NCI-H2227 treated with DMSO at 0.1 percent for 48 hours (cell line): ENCODE results near the gene ALAS1.
"Not testable (repeated sequence)": the region's sequence is repeated elsewhere in the genome, so short reads cannot be mapped to it uniquely, and the experiment has no call there.

ENCODE experiments used
- DNase-seq: peaks from one replicate; lab custom pipeline; 2025; lab: John Stamatoyannopoulos, UW

Gene ALAS1

DNA sequence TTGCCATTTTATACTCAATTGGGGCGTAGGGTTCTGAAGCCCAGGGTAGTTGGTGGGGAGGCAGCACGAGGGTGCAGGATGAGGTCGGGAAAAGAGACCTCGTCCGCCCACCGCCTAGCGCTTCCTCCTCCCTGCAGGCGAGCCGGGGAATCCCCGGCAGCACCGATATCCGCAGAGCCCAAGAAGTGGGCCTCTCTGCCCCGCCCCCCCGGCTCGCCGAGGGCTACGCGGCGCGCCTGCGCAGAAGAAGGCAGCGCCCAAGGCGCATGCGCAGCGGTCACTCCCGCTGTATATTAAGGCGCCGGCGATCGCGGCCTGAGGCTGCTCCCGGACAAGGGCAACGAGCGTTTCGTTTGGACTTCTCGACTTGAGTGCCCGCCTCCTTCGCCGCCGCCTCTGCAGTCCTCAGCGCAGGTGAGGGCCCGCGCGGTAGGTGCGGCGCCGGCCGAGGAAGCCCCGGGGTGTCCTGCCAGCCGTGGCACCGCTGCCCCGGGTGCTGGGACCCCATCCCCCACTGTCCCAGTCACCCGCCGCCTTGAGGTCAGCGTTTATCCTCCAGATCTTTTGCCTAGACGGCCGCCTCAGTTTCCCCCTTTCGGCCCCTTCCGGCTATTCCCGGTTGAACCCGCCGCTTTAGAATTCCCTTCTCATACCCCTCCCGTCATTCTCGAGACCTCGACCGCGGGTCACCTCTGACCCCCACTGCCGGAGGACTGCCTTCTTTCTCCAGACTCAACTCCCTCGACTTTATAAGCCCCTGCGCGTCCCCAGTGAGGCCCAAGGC is at the start of gene ALAS1:
Gene ALAS1, plus strand, starts transcription at position 319 of the 784 bp plus-strand sequence. CDS start 1,082 bp downstream, outside the sequence.
- DNase-seq, result peak; percentile 77

DNA sequence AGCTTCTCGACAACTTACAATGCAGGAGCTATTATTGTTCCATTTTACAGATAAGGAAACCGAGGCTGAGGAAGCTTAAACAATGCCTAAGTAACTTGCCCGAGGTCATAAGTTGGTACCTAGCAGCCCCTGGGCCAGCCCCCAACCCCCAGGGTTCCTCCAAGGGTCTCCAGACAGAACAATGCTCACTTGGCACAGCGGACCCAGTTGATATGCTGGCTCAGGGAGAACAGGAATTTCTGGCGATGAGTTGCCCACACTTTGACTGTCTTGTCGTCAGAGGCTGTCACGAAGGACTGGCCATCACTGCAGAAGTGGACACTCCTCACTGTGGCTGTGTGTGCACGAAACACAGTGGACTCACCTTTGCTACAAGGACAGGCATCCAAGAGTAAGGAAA is 48.9 kb upstream of the ALAS1 start:
- no peak for DNase-seq

DNA sequence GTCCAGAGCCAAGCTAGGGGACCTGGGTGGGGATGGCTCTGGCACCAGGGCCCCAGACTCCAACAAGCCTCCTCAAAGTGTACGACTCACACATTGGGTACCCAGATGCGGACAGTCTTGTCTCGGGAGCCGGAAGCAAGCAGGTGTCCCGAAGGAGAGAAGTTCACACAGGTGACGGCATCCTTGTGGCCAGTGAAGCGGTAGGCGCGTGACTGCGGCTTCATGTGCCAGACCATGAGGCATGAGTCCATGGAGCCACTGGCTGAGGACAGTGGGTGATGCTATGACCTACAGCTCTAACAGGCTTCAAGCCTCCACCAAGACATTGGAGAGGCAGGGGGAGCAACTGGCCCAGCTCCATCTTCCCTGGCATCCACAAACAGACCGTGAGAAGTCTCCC is 48.2 kb upstream of the ALAS1 start:
- no peak for DNase-seq

DNA sequence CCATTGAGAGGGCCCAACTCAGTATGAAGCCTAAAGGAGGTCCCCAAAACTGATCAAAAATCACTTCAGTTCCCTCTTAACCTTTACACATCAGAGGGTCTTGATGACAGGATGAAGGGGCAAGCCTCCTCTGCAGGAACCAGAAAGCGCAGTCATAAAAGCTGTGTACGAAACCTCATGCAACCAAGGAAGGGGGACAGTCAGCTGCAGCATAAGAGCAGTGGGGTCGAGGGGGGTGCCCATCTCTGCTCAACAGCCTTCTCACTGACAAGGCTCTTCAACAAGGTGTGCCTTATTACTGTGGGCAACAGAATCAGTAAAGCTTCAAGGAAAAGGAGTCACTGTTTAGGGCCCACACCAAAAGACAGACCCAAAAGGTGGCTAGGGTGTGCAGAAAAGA is 47.6 kb upstream of the ALAS1 start:
- no peak for DNase-seq

DNA sequence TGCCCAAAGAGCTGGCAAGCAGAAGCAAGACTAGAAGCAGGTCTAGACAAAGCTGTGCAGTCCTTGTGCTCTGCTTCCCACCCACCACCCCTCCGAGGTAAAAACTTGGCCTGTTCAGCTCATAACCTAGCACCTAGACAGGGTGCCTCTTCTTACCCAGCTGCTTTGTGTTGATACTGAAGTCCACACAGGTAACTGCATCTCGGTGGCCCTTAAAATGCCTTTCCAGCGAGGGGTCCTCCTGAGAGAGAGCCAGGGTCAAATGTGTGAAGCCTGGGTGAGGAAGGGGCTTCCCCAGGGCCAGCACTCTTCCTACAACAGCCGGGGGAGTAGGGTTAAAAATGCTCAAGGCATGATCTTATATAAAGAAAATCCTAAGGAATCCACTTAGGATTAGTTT is 47.1 kb upstream of the ALAS1 start:
- DNase-seq, result no peak

DNA sequence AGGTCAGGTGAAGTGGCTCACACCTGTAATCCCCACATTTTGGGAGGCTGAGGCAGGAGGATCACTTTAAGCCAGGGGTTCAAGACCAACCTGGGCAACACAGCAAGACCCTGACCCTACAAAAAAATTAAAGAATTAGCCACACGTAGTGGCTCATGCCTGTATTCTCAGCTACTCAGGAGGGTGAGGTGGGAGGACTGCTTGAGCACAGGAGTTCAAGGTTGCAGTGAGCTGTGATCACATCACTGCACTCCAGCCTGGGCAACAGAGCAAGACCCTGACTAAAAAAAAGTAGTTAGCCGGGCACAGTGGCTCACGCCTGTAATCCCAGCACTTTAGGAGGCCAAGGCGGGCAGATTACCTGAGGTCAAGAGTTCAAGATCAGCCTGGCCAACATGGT is 46.0 kb upstream of the ALAS1 start:
- DNase-seq, result not testable (repeated sequence)

DNA sequence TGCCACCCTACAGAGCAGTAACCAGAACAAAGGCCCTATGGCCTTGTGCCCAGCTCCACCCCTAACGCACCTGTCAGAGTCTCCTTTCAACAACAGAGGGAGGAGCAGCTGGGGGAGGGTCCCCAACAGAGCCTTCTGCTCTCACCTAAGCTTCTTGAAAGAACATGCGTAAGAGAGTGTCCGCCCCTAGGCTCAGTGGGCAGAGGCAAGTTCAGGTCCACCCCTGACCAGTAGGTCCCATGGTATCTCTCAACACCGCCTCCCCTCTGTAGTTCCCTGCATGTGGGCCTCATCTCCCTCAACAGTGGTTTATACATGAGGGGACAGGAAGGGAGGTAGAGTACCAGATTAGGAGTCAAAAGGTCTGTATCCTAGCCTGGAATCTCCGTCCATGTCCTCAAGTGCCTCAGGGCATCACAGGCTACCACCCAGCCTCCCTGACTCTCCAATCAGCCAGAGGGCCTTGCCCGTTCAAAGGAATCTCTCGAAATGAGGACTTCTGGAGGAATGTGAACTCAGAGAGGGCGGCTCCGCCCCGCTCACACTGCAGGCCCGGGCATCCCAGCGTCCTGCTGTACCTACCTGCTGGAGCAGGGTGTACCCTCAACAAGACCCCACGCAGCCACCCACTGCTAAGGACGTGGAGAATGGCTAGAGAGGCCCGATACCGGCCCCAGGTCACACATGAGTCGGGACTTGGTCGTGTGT is 44.4 kb upstream of the ALAS1 start:
- DNase-seq, result no peak

DNA sequence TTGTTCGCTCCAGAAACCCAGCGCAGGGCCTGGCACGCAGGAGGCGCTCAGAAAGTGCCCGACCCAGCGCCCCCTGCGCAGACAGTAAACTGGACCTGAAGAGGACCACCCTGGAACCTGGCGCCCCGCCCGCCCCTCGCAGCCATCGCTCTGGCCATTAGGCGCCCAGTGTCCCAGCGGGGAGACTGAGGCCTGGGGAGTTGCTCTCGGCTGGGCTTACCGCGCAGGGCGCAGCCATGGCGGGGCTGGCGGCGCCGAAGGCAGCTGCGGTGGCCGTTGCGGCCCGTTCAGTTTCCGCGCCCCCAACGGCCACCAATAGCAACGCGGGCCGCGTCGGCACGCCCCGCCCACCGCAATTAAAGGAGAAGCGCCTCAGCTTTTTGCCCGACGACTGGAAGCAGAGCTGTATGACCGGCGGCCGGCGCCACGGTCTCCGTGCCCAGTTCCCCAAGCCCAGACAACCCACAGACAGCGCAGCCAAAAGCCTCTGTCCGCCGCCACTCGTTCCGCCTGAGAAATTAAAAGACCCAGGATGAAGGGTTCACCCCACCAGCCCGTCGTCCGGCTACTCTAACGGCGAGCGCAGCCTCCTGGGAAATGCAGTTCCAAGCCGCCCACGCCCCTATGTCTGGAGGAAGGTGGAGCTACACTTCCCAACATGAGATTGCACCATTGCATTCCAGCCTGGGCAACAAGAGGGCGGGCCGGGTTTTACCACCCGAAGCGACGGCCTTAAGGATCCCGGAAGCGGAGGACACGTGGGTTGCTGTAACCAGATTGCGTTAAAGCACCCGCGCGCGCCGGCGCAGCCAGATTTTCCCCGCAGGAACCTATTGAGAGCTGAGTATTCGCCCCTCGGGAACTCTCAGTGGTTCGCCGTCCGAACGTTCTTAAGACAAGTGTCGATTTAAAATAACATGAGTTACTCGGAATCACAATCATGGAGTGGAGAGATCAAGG is 43.5 kb upstream of the ALAS1 start, which contains the start of gene POC1A:
Gene POC1A, minus strand, starts transcription at position 289 of the 960 bp plus-strand sequence. Its CDS starts 51 bp downstream, at position 238.
- DNase-seq, result peak; percentile 88

DNA sequence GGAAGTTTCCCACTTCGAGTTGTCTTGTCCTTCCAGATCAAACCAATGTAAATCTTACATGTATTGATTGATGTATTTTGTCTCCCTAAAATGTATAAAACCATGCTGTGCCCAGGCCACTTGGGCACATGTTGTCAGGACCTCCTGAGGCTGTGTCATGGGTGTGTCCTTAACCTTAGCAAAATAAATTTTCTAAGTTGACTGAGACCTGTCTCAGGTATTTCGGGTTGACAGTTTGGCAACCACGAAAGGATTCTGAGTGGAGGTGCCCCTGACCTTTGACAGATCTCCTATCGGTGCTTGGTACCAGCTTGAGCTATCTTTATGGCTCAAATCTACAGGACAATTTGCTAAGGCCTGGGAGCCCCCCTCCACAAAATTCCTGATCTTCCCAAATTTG is 42.0 kb upstream of the ALAS1 start:
- no peak for DNase-seq

DNA sequence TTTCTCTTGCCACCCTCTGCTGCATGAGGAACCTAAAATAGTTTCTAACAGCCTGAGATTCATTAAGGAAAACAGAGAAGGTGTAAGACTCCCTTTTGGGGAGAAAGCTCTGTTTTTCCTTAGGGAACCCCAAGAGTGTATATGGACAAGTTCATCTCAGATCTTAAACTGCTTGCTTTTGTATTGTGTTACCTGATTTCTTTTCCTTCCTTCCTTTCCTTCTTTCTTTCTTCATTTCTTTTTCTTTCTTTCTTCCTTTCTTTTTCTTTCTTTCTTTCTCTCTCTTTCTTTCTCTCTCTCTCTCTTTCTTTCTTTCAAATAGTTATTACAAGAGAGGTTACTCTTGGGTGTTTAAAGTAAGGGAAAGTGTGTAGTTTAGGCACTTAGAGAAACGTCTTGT is 38.5 kb upstream of the ALAS1 start:
- no peak for DNase-seq

DNA sequence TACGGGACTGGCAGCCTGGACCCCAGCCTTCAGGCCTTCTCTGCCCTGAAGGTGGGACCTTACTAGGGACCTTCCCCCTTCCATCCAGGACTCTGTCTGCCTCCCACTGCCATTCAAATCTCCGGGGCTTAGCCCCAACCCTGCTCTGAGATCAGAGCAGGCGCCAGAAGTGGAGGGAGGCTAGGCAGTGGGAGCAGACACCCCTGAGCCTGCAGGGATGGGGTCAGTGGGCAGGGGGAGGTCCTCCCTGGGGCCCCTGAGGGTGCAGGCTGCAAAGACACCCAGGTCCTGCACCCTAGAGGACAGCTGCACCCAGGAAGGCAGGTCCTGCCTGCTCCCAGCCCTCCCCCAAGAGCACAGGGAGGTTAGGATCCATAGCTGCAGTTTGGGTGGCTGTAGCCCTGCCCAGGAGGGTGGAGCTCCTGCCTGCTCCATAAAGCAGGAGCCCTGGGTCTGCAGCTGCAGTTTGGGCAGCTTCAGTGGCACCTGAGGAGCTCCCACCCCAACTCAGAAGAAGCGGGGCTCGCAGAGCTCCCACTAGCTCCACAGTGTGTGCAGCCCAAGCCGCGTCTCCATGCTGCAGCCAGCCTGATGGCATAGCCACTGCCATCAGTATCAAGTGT is 35.6 kb upstream of the ALAS1 start:
- DNase-seq, result no peak

DNA sequence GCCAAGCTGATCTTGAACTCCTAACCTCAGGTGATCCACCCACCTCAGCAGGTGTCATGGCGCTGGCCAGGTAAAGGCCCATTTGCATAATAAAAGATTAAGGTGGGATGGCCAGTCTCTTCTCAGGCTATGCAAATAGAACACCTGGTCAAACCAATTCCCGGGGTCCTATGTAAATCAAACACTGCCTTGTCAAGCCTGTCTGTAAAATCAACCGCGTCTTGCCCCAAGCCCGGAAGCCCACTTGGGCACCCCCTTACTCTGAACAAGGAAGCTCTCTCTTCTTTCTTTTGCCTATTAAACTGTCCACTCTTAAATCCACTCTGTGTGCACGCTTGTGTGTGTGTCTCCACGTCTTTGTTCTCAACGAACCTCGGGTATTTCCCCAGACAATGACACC is 30.7 kb upstream of the ALAS1 start:
- no peak for DNase-seq

DNA sequence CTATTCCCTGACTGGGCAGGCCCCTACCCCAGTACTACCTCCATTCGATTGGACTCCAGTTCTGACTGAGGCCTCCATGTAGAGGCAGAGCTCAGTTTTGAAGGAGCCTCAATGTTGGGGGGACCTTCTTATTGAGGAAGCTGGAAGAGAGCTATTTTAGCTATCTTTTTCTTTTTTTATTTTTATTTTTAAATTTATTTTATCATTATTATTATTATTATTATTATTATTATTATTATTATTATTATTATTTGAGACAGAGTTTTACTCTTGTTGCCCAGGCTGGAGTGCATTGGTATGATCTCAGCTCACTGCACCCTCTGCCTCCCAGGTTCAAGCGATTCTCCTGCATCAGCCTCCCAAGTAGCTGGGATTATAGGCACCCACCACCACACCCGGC is 27.7 kb upstream of the ALAS1 start:
- DNase-seq, result not testable (repeated sequence)

DNA sequence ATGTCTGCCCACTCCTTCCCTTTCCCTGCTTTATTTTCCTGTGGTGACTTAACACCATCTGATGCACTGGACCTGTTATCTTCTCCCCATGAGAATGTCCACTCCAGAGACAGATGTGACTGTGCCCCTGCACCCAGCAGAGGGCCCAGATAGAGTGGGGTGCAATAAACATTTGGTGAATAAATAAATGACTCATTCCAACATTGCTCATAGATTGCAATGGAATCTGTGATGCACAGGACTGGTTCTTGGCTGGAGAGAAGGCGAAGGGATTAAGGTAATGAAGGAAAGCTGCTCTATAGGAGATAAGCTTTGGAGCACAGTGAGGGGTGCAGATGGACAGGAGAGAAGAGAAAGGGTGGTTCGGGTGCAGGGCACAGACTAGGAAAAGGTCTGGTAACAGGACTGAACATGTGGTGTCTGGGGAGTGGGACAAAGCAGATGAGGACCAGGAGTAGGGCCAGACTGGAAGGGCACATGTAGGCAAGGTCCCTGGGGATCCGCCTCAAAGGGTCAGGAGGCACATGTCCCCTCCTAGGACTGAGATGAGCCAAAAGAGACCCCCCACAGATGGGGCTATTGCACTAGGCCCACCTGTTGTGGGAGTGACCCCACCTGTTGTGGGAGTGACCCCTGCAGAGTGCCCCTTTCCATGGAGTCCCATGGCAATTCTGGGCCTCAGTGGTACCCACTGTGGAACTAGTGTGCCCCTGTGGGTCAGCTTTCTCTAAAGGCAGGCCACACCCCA is 26.3 kb upstream of the ALAS1 start:
- DNase-seq, result no peak

DNA sequence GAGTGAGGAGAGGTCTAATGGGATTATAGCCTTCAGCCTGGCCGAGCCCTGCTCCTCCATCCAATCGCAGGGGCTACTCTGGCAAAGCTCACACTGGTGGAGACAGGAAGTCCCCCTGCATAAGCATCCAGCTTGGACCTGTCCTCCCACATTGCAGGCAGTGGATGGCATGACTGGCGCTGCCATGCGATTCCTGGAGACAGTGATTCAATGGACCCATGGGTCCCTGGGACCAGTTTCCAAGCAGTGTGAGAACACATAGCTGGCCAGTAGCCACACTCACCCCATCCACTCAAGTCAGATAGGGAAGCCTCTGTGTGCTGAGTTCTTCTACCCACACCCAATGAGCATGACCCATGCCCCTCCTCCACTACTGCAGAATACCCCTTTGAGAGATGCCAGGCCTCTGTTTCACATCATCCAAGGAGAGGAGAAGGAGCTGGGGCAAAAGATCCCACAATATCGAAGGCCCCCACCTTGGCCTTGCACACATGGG is 25.6 kb upstream of the ALAS1 start:
- no peak for DNase-seq

DNA sequence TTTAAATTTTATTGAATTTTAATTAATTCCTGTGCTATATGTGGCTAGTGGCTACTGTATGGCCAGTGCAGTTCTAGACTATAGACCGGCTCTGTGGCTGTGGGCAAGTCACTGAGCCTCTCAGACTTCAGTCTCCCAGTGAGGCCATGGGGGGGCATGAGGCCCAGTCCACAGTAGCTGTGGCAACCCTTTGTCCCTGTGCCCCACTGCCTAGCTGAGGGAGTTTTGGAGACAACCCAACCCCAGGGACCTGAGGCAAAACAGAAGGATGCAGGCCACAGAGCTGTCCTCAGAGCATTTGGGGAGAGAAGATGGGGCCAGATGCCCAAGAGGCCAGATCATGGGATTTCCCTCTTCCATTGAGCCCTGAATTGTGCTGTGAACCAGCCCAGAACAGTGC is 24.9 kb upstream of the ALAS1 start:
- DNase-seq, result no peak

DNA sequence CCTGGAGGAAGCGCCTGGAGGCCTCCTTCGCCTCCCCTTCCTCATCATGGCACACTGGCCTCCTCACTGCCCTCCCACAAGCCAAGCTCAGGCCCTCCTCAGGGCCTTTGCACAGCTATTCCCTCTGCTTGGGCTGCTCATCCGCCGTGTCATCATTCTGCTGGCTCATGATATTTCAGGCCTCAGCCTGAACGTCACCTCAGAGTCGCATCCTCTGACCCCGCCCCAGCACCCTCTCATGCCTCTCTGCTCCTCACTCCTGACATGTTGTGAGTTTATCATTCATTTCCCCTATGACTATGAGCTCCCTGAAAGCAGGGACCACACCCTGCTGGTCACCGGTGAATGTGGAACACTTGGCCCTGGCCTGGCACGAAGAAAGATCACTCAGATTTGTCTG is 23.1 kb upstream of the ALAS1 start:
- no peak for DNase-seq

DNA sequence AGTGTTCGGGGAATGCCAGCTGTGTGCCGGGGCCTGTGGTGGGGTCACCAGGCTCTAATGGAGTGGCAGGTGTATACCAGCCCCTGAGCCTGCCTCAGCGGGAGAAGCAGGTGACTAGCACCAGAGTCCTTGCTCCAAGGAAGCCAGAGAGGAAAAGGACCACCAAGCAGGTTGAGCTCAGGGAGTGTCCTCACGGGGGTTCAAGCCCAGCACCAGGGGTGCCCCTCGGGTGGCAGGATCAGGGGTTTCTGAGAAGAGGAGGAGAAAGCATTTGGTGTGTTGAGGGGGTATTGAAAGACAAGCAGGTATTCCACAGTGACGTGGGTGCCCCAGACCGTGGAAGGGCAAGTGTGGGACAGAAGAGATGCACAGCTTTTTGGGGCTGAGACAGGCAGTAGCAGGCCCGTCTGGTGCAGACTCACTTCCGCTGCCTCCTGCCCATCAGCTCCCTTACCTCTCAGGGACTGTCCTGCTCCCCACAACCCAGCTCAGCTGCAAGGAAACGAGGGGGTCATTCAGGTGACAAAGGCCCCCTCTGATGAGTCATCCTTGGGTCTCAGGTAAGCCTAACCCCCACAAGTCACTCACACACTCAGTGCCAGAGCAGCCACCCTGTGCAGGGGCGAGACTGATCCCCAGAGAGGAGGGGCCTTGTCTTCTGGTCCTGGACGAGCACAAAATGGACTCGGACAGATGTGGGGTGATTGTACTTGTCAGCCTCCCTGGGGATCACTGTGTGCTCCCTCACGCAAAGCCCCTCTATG is 22.4 kb upstream of the ALAS1 start:
- DNase-seq, result no peak

DNA sequence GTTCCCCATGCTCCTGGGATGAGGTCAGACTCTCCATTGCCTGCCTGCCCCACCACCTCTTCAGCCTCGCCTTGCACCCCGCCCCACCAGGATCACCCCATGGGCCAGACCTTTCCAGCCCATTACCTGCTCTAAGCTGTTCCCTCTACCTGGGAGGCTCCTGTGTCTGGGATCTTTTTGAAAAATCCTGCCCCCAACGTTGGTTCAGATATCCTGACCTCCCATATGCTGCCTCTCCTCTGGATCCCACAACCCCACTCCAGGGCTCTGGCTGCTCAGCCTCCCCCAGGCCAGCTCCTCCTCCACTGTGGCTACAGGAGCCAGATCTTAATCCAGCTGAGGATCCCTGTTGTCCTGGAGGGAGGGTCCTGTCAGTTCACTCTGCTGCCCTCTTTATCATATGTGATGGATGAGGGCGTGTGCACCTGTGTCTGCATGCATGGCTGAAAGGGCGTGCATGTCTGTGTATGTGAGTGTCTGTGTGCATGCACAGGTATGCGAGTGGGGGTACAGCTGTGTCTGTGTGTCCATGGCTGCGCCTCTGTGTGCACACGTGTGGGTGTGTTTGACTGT is 21.7 kb upstream of the ALAS1 start:
- DNase-seq, result no peak
